DOHH2 (cell line): ENCODE measurements around the gene MEIOB.

Source experiments
- H3F3A ChIP-seq: fragments of 200-600 bp; sonication (generic), shearing (Covaris generic); 2 replicates; pipeline ENCODE4 v1.6.0; 2016; ENCODE audit warnings: antibody characterized with exemption, mild to moderate bottlenecking; ENCODE audit not compliant: control insufficient read depth, insufficient read depth
- H3K27ac ChIP-seq: fragments of 200-600 bp; sonication (generic); 2 replicates; pipeline ENCODE4 v1.5.1; 2014; ENCODE audit warnings: low read depth, mild to moderate bottlenecking, low read length, moderate library complexity
- H3K27me3 ChIP-seq: fragments of 200-600 bp; sonication (generic); 2 replicates; pipeline ENCODE4 v1.6.1; 2014; ENCODE audit warnings: mild to moderate bottlenecking, low read length, mixed read lengths; ENCODE audit not compliant: control insufficient read depth
- H3K36me3 ChIP-seq: fragments of 200-600 bp; sonication (generic); 2 replicates; pipeline ENCODE4 v1.6.1; 2014; ENCODE audit warnings: mild to moderate bottlenecking, low read length, moderate library complexity, mixed read lengths; ENCODE audit not compliant: control insufficient read depth
- H3K4me1 ChIP-seq: fragments of 200-600 bp; sonication (generic); 2 replicates; pipeline ENCODE4 v1.6.1; 2014; ENCODE audit warnings: mild to moderate bottlenecking, low read length, mixed read lengths; ENCODE audit not compliant: control insufficient read depth
- H3K4me2 ChIP-seq: fragments of 200-600 bp; sonication (generic); 2 replicates; pipeline ENCODE4 v1.6.0; 2014; ENCODE audit warnings: mild to moderate bottlenecking, low read length, moderate library complexity
- H3K4me3 ChIP-seq: fragments of 200-600 bp; sonication (generic); 2 replicates; pipeline ENCODE4 v1.5.1; 2014; ENCODE audit warnings: mild to moderate bottlenecking, low read length, mixed read lengths
- H3K79me2 ChIP-seq: fragments of 200-600 bp; sonication (generic); 2 replicates; pipeline ENCODE4 v1.6.1; 2014; ENCODE audit warnings: mild to moderate bottlenecking, low read length, mixed read lengths; ENCODE audit not compliant: control insufficient read depth
- H3K9me2 ChIP-seq: fragments of 200-600 bp; sonication (generic); replicated peaks from 2 replicates; pipeline ENCODE4 v1.6.1; 2014; ENCODE audit warnings: mild to moderate bottlenecking, low read length, mixed read lengths; ENCODE audit not compliant: control insufficient read depth
- H3K9me3 ChIP-seq: fragments of 200-600 bp; sonication (generic); 2 replicates; pipeline ENCODE4 v1.6.1; 2014; ENCODE audit warnings: antibody characterized with exemption, low read length, mixed read lengths; ENCODE audit not compliant: control insufficient read depth, insufficient read depth
- H4K20me1 ChIP-seq: fragments of 200-600 bp; sonication (generic); 2 replicates; pipeline ENCODE4 v1.6.0; 2014; ENCODE audit warnings: low read depth, mild to moderate bottlenecking, antibody characterized with exemption, low read length, moderate library complexity; ENCODE audit not compliant: control insufficient read depth, insufficient read depth
- EZH2phosphoT487 ChIP-seq: fragments of 200-600 bp; sonication (generic); IDR thresholded peaks from 2 replicates; pipeline ENCODE4 v1.6.1; 2017; ENCODE audit warnings: borderline replicate concordance, mild to moderate bottlenecking, antibody characterized with exemption, low read length, moderate library complexity, mixed read lengths
- TF ChIP-seq, protein P1 (sequence below): fragments of 200-600 bp; sonication (generic); IDR thresholded peaks from one replicate; pipeline ENCODE4 v1.5.1; 2014; ENCODE audit warnings: antibody characterized with exemption, mild to moderate bottlenecking, low read depth, low read length; ENCODE audit not compliant: poor library complexity, severe bottlenecking

MEIOB gene

DNA sequence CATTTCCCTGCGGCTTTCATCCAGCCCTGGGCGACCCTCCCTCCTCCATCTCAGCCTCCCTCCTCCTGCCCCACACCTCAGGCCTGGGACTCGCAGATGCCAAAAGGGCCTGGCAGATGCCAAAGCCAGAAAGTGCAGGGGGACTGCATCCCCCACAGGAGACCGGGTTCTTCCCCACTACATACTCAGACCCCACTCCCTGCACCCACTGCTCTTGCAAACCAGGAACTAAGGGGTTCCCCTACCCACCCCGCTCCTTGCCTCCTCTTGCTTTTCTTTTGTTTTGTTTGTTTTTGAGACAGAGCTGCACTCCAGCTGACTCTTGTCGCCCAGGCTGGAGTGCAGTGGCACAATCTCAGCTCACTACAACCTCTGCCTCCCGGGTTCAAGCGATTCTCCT is 43.0 kb upstream of the MEIOB start:
- Histone ChIP-seq H3F3A (no peaks in the 10 kb centered on the region), H3K4me3 (no peak overlapping the region), H3K4me1 (no peaks in the 10 kb centered on the region), H4K20me1 (no peaks in the 10 kb centered on the region), H3K9me2 (no peaks in the 10 kb centered on the region), H3K27me3 (no peaks in the 10 kb centered on the region; the same call in 1 of the 2 replicates), H3K36me3 (no peaks in the 10 kb centered on the region), H3K4me2 (no peak overlapping the region), H3K79me2 (no peaks in the 10 kb centered on the region), H3K9me3 (no peaks in the 10 kb centered on the region), H3K27ac (no peak overlapping the region)
- TF ChIP-seq, protein P1, sequence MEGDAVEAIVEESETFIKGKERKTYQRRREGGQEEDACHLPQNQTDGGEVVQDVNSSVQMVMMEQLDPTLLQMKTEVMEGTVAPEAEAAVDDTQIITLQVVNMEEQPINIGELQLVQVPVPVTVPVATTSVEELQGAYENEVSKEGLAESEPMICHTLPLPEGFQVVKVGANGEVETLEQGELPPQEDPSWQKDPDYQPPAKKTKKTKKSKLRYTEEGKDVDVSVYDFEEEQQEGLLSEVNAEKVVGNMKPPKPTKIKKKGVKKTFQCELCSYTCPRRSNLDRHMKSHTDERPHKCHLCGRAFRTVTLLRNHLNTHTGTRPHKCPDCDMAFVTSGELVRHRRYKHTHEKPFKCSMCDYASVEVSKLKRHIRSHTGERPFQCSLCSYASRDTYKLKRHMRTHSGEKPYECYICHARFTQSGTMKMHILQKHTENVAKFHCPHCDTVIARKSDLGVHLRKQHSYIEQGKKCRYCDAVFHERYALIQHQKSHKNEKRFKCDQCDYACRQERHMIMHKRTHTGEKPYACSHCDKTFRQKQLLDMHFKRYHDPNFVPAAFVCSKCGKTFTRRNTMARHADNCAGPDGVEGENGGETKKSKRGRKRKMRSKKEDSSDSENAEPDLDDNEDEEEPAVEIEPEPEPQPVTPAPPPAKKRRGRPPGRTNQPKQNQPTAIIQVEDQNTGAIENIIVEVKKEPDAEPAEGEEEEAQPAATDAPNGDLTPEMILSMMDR = no peak
- no peak for TF ChIP-seq EZH2phosphoT487

DNA sequence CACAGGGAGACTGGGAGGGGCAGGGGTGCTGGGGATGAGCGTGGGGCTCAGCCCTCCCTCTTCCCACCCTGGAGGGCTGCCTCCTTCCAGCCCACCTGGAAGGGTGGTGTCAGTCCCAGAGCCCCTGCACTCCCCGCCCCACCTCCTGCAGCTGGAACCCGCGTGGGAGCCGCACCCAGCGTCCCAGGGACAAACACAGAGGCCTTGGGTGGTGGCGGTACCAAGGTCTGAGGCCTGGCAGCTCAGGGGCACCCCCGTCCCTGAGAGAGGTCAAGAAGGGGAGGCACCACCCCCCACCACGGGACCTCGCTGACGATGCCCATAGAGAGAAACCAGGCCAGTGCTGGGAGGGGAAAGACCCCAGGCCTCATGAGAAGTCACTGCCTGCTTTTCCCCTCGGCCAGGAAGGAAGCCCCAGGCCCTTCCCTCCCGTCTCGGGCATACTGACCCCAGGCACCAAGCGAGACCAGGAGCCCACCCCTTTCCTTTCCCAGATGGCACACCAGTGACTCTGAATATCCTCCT is 42.2 kb upstream of the MEIOB start:
- Histone ChIP-seq H3K4me1 (no peaks in the 10 kb centered on the region), H3K27me3 (no peaks in the 10 kb centered on the region; the same call in 1 of the 2 replicates)

GRCh38 chr16:1913327-1914083 is 41.5 kb upstream of the MEIOB start:
- no peaks in the 10 kb centered on the region for H3K9me2 ChIP-seq
- no peaks in the 10 kb centered on the region for H3K4me1 ChIP-seq
- H3K27me3 ChIP-seq = no peaks in the 10 kb centered on the region; the same call in 1 of the 2 replicates
- no peak overlapping the region for H3K4me3 ChIP-seq
- no peaks in the 10 kb centered on the region for H3F3A ChIP-seq
- H4K20me1 ChIP-seq = no peaks in the 10 kb centered on the region
- no peaks in the 10 kb centered on the region for H3K36me3 ChIP-seq
- H3K4me2 ChIP-seq = no peak overlapping the region
- no peaks in the 10 kb centered on the region for H3K79me2 ChIP-seq
- no peaks in the 10 kb centered on the region for H3K9me3 ChIP-seq
- H3K27ac ChIP-seq = no peak overlapping the region
- TF ChIP-seq, protein P1 = no peak
- no peak for TF ChIP-seq EZH2phosphoT487

More for the DNA sequence above, 42.2 kb upstream of the MEIOB start:
- Histone ChIP-seq H3K27ac (no peak overlapping the region), H3K79me2 (no peaks in the 10 kb centered on the region), H3K4me3 (no peak overlapping the region), H3K9me3 (no peaks in the 10 kb centered on the region), H3K36me3 (no peaks in the 10 kb centered on the region), H3K4me2 (no peak overlapping the region), H4K20me1 (no peaks in the 10 kb centered on the region), H3K9me2 (no peaks in the 10 kb centered on the region), H3F3A (no peaks in the 10 kb centered on the region)
- TF ChIP-seq, protein P1 = no peak
- TF ChIP-seq EZH2phosphoT487 = no peak
